ENCODE results near the gene DBN1. TPM values are rescaled to one million over a fixed set of nuclear protein-coding genes. Genes with fewer than 3 reads are reported as not detected.

Gene DBN1
- total and polyA plus RNA-seq, 9 of the 15 experiments (the other 6 are each of a cell fraction or from before 2014, with no cell fraction given): 0.25 to 87.2 (median 27.9) TPM

GRCh38 chr5:177446200-177447065 lies 27.0 kb downstream of the DBN1 start, which contains the start of gene PRR7 (continued):
- TF ChIP-seq, protein P1, sequence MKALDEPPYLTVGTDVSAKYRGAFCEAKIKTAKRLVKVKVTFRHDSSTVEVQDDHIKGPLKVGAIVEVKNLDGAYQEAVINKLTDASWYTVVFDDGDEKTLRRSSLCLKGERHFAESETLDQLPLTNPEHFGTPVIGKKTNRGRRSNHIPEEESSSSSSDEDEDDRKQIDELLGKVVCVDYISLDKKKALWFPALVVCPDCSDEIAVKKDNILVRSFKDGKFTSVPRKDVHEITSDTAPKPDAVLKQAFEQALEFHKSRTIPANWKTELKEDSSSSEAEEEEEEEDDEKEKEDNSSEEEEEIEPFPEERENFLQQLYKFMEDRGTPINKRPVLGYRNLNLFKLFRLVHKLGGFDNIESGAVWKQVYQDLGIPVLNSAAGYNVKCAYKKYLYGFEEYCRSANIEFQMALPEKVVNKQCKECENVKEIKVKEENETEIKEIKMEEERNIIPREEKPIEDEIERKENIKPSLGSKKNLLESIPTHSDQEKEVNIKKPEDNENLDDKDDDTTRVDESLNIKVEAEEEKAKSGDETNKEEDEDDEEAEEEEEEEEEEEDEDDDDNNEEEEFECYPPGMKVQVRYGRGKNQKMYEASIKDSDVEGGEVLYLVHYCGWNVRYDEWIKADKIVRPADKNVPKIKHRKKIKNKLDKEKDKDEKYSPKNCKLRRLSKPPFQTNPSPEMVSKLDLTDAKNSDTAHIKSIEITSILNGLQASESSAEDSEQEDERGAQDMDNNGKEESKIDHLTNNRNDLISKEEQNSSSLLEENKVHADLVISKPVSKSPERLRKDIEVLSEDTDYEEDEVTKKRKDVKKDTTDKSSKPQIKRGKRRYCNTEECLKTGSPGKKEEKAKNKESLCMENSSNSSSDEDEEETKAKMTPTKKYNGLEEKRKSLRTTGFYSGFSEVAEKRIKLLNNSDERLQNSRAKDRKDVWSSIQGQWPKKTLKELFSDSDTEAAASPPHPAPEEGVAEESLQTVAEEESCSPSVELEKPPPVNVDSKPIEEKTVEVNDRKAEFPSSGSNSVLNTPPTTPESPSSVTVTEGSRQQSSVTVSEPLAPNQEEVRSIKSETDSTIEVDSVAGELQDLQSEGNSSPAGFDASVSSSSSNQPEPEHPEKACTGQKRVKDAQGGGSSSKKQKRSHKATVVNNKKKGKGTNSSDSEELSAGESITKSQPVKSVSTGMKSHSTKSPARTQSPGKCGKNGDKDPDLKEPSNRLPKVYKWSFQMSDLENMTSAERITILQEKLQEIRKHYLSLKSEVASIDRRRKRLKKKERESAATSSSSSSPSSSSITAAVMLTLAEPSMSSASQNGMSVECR (CRISPR knock-in tag; IDR thresholded peaks at IDR 0.05): 0 out of 2 replicates have a peak, but pooled peaks have one; percentile 11
- TF ChIP-seq ZNF668 (CRISPR knock-in tag; IDR thresholded peaks at IDR 0.05) (no peak), ELF4 (CRISPR knock-in tag; IDR thresholded peaks at IDR 0.05) (no peak; the same call in 1 of the 2 replicates), SAFB2 (IDR thresholded peaks at IDR 0.05; ENCODE audit: borderline replicate concordance, low read depth, low read length, severe bottlenecking) (no peak), ELK1 (CRISPR knock-in tag; IDR thresholded peaks at IDR 0.05) (no peak), SIN3A (IDR thresholded peaks at IDR 0.05; ENCODE audit: borderline replicate concordance in 2 of 2, control insufficient read depth in 1 of 2, low read depth in 2 of 2, low read length in 2 of 2) (peak in 1 of 2 experiments; percentile 68; a peak in 1 of 4 replicates), BRD9 (IDR thresholded peaks at IDR 0.05; ENCODE audit: low read depth, partially characterized antibody) (no peak), CBX1 (IDR thresholded peaks at IDR 0.05; ENCODE audit: low read depth) (peak; percentile 97), BRF1 (IDR thresholded peaks at IDR 0.05; ENCODE audit: borderline replicate concordance, extremely low read depth, insufficient read length) (no peak), MTA2 (IDR thresholded peaks at IDR 0.05; ENCODE audit: low read depth) (no peak), ZFX (CRISPR knock-in tag; IDR thresholded peaks at IDR 0.05) (peak; percentile 8; the same call in 1 of the 2 replicates), ZNF140 (CRISPR knock-in tag; IDR thresholded peaks at IDR 0.05) (no peak), ARHGAP35 (IDR thresholded peaks at IDR 0.05; ENCODE audit: partially characterized antibody) (no peak)
- TF ChIP-seq, protein P2, sequence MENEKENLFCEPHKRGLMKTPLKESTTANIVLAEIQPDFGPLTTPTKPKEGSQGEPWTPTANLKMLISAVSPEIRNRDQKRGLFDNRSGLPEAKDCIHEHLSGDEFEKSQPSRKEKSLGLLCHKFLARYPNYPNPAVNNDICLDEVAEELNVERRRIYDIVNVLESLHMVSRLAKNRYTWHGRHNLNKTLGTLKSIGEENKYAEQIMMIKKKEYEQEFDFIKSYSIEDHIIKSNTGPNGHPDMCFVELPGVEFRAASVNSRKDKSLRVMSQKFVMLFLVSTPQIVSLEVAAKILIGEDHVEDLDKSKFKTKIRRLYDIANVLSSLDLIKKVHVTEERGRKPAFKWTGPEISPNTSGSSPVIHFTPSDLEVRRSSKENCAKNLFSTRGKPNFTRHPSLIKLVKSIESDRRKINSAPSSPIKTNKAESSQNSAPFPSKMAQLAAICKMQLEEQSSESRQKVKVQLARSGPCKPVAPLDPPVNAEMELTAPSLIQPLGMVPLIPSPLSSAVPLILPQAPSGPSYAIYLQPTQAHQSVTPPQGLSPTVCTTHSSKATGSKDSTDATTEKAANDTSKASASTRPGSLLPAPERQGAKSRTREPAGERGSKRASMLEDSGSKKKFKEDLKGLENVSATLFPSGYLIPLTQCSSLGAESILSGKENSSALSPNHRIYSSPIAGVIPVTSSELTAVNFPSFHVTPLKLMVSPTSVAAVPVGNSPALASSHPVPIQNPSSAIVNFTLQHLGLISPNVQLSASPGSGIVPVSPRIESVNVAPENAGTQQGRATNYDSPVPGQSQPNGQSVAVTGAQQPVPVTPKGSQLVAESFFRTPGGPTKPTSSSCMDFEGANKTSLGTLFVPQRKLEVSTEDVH (IDR thresholded peaks at IDR 0.05; ENCODE audit: low read depth, partially characterized antibody): peak; percentile 58
- TF ChIP-seq, protein P3, sequence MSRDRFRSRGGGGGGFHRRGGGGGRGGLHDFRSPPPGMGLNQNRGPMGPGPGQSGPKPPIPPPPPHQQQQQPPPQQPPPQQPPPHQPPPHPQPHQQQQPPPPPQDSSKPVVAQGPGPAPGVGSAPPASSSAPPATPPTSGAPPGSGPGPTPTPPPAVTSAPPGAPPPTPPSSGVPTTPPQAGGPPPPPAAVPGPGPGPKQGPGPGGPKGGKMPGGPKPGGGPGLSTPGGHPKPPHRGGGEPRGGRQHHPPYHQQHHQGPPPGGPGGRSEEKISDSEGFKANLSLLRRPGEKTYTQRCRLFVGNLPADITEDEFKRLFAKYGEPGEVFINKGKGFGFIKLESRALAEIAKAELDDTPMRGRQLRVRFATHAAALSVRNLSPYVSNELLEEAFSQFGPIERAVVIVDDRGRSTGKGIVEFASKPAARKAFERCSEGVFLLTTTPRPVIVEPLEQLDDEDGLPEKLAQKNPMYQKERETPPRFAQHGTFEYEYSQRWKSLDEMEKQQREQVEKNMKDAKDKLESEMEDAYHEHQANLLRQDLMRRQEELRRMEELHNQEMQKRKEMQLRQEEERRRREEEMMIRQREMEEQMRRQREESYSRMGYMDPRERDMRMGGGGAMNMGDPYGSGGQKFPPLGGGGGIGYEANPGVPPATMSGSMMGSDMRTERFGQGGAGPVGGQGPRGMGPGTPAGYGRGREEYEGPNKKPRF (IDR thresholded peaks at IDR 0.05; ENCODE audit: low read depth, low read length): peak; percentile 71; the same call in 1 of the 2 replicates

Measured in K562 (cell line).